H1 (cell line): ENCODE measurements around the gene RMP24.

ENCODE experiments used
- ATF3 ChIP-seq: IDR thresholded peaks from 2 replicates; pipeline ENCODE4 v1.6.1; 2011; ENCODE audit warnings: low read depth, mild to moderate bottlenecking, low read length; ENCODE audit not compliant: insufficient read depth
- BRCA1 ChIP-seq: IDR thresholded peaks from 2 replicates; pipeline ENCODE4 v1.6.1; 2012; ENCODE audit warnings: low read depth, low read length, improper control_type of control experiment
- CEBPB ChIP-seq: IDR thresholded peaks from 2 replicates; pipeline ENCODE4 v1.6.1; 2012; ENCODE audit warnings: low read depth, low read length
- CREB1 ChIP-seq: IDR thresholded peaks from 2 replicates; pipeline ENCODE4 v1.6.1; 2012; ENCODE audit warnings: inconsistent platforms
- CTCF ChIP-seq, 3 experiments: IDR thresholded peaks; 1 replicate in 2 of 3; 2 replicates in 1 of 3; pipeline versions ENCODE4 v1.5.1 to v1.6.1; 2011; ENCODE audit warnings: low read length in 3 of 3, mild to moderate bottlenecking in 3 of 3, inconsistent platforms in 2 of 3, low read depth in 1 of 3, moderate library complexity in 1 of 3; ENCODE audit not compliant: insufficient read depth in 1 of 3; ENCODE audit errors: control extremely low read depth in 1 of 3
- KDM1A ChIP-seq: fragments of 200-600, 300-600 bp; sonication (generic); IDR thresholded peaks from 2 replicates; pipeline ENCODE4 v1.7.1; 2016; ENCODE audit warnings: mild to moderate bottlenecking, low read length, borderline replicate concordance
- KDM4A ChIP-seq: IDR thresholded peaks from one replicate; pipeline ENCODE4 v1.7.1; 2012; ENCODE audit warnings: low read depth, mild to moderate bottlenecking, moderate library complexity, low read length, inconsistent platforms; ENCODE audit not compliant: severe bottlenecking
- KDM5A ChIP-seq: fragments of 200-600 bp; IDR thresholded peaks from 2 replicates; pipeline ENCODE4 v1.7.1; 2012; ENCODE audit warnings: mild to moderate bottlenecking, low read length, inconsistent platforms, mixed read lengths
- MAFK ChIP-seq: IDR thresholded peaks from 2 replicates; pipeline ENCODE4 v1.6.1; 2012; ENCODE audit warnings: low read depth, mild to moderate bottlenecking, improper control_type of control experiment, low read length
- POLR2A ChIP-seq, 2 experiments: IDR thresholded peaks; 1 replicate in 1 of 2; 2 replicates in 1 of 2; pipeline ENCODE4 v1.6.1; 2011; ENCODE audit warnings: low read depth in 2 of 2, low read length in 2 of 2, mild to moderate bottlenecking in 2 of 2; ENCODE audit errors: control extremely low read depth in 1 of 2
- ZNF274 ChIP-seq: IDR thresholded peaks from 2 replicates; pipeline ENCODE4 v1.7.0; 2012; ENCODE audit warnings: low read length, borderline replicate concordance; ENCODE audit errors: extremely low read depth

GRCh38 chr18:35935805-35936204 lies 36.7 kb upstream of the RMP24 start:
- TF ChIP-seq CEBPB (no peak), BRCA1 (no peak), CTCF (IDR thresholded peaks at IDR 0.05; ENCODE audit: control extremely low read depth in 1 of 3, insufficient read depth in 1 of 3, low read depth in 1 of 3, low read length in 3 of 3) (no peak), MAFK (no peak), ZNF274 (no peak), KDM5A (no peak), ATF3 (no peak), POLR2A (IDR thresholded peaks at IDR 0.05; ENCODE audit: control extremely low read depth in 1 of 2, low read depth in 2 of 2, low read length in 2 of 2) (no peak), CREB1 (no peak), KDM4A (no peak), KDM1A (no peak)
